ENCODE measurements around the gene VSNL1. TPM values are rescaled to one million over a fixed set of nuclear protein-coding genes. Genes with fewer than 3 reads are reported as not detected.

The VSNL1 gene
- total and polyA plus RNA-seq, 2 experiments from 2014 or later, result 102 to 112 TPM

DNA sequence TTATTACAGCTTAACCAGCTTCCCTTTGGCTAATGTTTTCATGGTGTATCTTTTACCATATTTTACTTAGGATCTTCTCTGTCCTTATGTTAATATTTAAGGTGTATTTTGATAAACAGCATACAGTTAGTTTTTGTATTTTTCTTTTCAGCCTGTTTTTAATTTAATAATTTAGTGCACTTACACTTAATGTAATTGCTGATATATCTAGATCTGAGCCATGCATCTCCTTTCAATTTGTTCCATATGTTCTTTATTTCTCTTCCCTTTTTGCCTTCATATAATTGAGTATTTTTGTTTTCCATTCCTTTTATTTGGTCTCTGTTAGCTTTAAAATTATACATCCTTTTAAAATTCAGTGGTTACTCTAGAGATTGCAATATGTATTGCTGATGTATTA is 134.3 kb downstream of the VSNL1 start:
- no peaks in the 10 kb centered on the region for H4K20me1 ChIP-seq (replicated peaks; ENCODE audit: insufficient read depth)

DNA sequence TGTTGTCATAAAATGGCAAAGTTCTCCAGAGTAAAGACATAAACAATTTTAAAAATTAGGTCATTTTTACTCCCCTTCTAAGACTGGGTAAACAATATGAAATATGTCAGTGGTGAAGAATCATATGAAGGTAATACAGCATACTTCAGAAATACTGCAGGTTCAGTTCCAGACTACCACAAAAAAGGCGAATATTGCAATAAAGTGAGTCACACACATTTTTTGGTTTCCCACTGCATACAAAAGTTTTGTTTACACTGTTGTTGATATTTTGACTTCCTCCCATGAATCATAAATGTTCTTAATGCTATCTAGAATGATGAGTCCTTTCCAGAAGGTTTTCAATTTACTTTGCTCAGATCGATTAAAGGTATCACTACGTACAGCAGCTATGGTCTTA is 139.6 kb downstream of the VSNL1 start:
- H3K27me3 ChIP-seq (ENCODE audit: insufficient read depth), result no peaks in the 10 kb centered on the region
- ATAC-seq (no peak), DNase-seq (ENCODE audit: low spot score) (no peak)
- H3K4me1 Mint-ChIP-seq, result no peaks in the 10 kb centered on the region
- no peak overlapping the region for H3K27ac Mint-ChIP-seq
- H3K9me2 ChIP-seq (ENCODE audit: insufficient read depth), result no peaks in the 10 kb centered on the region
- peaks cover 49% of the 10 kb centered on the region; the same call in 2 of the 3 replicates for H3K36me3 Mint-ChIP-seq (ENCODE audit: low read depth)
- H2AFZ ChIP-seq, result no peak overlapping the region
- H3K27ac ChIP-seq (ENCODE audit: low read depth), result no peak overlapping the region
- H3K36me3 ChIP-seq (ENCODE audit: insufficient read depth), result peaks cover 15% of the 10 kb centered on the region; the same call in 1 of the 2 replicates
- H3K9me3 Mint-ChIP-seq, result no peaks in the 10 kb centered on the region
- no peaks in the 10 kb centered on the region; the same call in 1 of the 2 replicates for H4K20me1 ChIP-seq (replicated peaks; ENCODE audit: insufficient read depth)
- no peak overlapping the region for H3K4me3 ChIP-seq
- H3K4me3 Mint-ChIP-seq, result no peak overlapping the region
- no peak overlapping the region for H3K4me2 ChIP-seq
- H3F3A ChIP-seq (replicated peaks; ENCODE audit: low read depth), result no peaks in the 10 kb centered on the region
- no peaks in the 10 kb centered on the region for H3K79me2 ChIP-seq (replicated peaks; ENCODE audit: insufficient read depth)
- no peaks in the 10 kb centered on the region for H3K27me3 Mint-ChIP-seq (ENCODE audit: insufficient read depth, low read depth, poor library complexity)
- H3K4me1 ChIP-seq (ENCODE audit: insufficient read depth), result no peaks in the 10 kb centered on the region
- TF ChIP-seq, protein P1, sequence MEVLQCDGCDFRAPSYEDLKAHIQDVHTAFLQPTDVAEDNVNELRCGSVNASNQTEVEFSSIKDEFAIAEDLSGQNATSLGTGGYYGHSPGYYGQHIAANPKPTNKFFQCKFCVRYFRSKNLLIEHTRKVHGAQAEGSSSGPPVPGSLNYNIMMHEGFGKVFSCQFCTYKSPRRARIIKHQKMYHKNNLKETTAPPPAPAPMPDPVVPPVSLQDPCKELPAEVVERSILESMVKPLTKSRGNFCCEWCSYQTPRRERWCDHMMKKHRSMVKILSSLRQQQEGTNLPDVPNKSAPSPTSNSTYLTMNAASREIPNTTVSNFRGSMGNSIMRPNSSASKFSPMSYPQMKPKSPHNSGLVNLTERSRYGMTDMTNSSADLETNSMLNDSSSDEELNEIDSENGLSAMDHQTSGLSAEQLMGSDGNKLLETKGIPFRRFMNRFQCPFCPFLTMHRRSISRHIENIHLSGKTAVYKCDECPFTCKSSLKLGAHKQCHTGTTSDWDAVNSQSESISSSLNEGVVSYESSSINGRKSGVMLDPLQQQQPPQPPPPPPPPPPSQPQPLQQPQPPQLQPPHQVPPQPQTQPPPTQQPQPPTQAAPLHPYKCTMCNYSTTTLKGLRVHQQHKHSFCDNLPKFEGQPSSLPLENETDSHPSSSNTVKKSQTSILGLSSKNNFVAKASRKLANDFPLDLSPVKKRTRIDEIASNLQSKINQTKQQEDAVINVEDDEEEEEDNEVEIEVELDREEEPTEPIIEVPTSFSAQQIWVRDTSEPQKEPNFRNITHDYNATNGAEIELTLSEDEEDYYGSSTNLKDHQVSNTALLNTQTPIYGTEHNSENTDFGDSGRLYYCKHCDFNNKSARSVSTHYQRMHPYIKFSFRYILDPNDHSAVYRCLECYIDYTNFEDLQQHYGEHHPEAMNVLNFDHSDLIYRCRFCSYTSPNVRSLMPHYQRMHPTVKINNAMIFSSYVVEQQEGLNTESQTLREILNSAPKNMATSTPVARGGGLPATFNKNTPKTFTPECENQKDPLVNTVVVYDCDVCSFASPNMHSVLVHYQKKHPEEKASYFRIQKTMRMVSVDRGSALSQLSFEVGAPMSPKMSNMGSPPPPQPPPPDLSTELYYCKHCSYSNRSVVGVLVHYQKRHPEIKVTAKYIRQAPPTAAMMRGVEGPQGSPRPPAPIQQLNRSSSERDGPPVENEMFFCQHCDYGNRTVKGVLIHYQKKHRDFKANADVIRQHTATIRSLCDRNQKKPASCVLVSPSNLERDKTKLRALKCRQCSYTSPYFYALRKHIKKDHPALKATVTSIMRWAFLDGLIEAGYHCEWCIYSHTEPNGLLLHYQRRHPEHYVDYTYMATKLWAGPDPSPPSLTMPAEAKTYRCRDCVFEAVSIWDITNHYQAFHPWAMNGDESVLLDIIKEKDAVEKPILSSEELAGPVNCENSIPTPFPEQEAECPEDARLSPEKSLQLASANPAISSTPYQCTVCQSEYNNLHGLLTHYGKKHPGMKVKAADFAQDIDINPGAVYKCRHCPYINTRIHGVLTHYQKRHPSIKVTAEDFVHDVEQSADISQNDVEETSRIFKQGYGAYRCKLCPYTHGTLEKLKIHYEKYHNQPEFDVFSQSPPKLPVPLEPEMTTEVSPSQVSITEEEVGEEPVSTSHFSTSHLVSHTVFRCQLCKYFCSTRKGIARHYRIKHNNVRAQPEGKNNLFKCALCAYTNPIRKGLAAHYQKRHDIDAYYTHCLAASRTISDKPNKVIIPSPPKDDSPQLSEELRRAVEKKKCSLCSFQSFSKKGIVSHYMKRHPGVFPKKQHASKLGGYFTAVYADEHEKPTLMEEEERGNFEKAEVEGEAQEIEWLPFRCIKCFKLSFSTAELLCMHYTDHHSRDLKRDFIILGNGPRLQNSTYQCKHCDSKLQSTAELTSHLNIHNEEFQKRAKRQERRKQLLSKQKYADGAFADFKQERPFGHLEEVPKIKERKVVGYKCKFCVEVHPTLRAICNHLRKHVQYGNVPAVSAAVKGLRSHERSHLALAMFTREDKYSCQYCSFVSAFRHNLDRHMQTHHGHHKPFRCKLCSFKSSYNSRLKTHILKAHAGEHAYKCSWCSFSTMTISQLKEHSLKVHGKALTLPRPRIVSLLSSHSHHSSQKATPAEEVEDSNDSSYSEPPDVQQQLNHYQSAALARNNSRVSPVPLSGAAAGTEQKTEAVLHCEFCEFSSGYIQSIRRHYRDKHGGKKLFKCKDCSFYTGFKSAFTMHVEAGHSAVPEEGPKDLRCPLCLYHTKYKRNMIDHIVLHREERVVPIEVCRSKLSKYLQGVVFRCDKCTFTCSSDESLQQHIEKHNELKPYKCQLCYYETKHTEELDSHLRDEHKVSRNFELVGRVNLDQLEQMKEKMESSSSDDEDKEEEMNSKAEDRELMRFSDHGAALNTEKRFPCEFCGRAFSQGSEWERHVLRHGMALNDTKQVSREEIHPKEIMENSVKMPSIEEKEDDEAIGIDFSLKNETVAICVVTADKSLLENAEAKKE (CRISPR knock-in tag; IDR thresholded peaks at IDR 0.05), result no peak
- TF ChIP-seq, protein P2, sequence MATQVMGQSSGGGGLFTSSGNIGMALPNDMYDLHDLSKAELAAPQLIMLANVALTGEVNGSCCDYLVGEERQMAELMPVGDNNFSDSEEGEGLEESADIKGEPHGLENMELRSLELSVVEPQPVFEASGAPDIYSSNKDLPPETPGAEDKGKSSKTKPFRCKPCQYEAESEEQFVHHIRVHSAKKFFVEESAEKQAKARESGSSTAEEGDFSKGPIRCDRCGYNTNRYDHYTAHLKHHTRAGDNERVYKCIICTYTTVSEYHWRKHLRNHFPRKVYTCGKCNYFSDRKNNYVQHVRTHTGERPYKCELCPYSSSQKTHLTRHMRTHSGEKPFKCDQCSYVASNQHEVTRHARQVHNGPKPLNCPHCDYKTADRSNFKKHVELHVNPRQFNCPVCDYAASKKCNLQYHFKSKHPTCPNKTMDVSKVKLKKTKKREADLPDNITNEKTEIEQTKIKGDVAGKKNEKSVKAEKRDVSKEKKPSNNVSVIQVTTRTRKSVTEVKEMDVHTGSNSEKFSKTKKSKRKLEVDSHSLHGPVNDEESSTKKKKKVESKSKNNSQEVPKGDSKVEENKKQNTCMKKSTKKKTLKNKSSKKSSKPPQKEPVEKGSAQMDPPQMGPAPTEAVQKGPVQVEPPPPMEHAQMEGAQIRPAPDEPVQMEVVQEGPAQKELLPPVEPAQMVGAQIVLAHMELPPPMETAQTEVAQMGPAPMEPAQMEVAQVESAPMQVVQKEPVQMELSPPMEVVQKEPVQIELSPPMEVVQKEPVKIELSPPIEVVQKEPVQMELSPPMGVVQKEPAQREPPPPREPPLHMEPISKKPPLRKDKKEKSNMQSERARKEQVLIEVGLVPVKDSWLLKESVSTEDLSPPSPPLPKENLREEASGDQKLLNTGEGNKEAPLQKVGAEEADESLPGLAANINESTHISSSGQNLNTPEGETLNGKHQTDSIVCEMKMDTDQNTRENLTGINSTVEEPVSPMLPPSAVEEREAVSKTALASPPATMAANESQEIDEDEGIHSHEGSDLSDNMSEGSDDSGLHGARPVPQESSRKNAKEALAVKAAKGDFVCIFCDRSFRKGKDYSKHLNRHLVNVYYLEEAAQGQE (IDR thresholded peaks at IDR 0.05; ENCODE audit: unreplicated experiment), result no peak
- TF ChIP-seq JUNB (IDR thresholded peaks at IDR 0.05; ENCODE audit: unreplicated experiment), result no peak

More for the DNA sequence above, 134.3 kb downstream of the VSNL1 start:
- Mint-ChIP-seq H3K4me3 (no peak overlapping the region), H3K27ac (no peak overlapping the region), H3K36me3 (ENCODE audit: low read depth) (peaks cover 35% of the 10 kb centered on the region), H3K27me3 (ENCODE audit: insufficient read depth, low read depth, poor library complexity) (no peaks in the 10 kb centered on the region), H3K4me1 (no peaks in the 10 kb centered on the region), H3K9me3 (no peaks in the 10 kb centered on the region)
- ATAC-seq (no peak), DNase-seq (ENCODE audit: low spot score) (no peak)
- H3K4me1 ChIP-seq (ENCODE audit: insufficient read depth), result no peaks in the 10 kb centered on the region
- H2AFZ ChIP-seq, result no peak overlapping the region
- no peaks in the 10 kb centered on the region for H3F3A ChIP-seq (replicated peaks; ENCODE audit: low read depth)
- no peaks in the 10 kb centered on the region for H3K9me2 ChIP-seq (ENCODE audit: insufficient read depth)
- H3K27me3 ChIP-seq (ENCODE audit: insufficient read depth), result no peaks in the 10 kb centered on the region
- TF ChIP-seq, protein P2 (IDR thresholded peaks at IDR 0.05; ENCODE audit: unreplicated experiment), result no peak
- H3K4me2 ChIP-seq, result no peak overlapping the region
- no peaks in the 10 kb centered on the region for H3K79me2 ChIP-seq (replicated peaks; ENCODE audit: insufficient read depth)
- H3K27ac ChIP-seq (ENCODE audit: low read depth), result no peak overlapping the region
- H3K36me3 ChIP-seq (ENCODE audit: insufficient read depth), result peaks cover 8% of the 10 kb centered on the region; the same call in 1 of the 2 replicates
- no peak overlapping the region for H3K4me3 ChIP-seq

All from GM23338 (cell line).